IgD-negative memory B cell (primary cell): ENCODE data around the gene MSTN. TPM values are rescaled to one million over a fixed set of nuclear protein-coding genes. Genes with fewer than 3 reads are reported as not detected.
"Not testable (repeated sequence)": the region's sequence is repeated elsewhere in the genome, so short reads cannot be mapped to it uniquely, and the experiment has no call there.

ENCODE experiments used
- H3K27ac Mint-ChIP-seq, 3 donors: one replicate each; pipeline ENCODE4 v1.8.0; 2020 to 2022; ENCODE audit warnings: mild to moderate bottlenecking in 3 of 3, mixed read lengths in 3 of 3, moderate library complexity in 1 of 3
- H3K27me3 Mint-ChIP-seq: one replicate; pipeline ENCODE4 v1.8.0; 2021; ENCODE audit warnings: mixed read lengths
- H3K36me3 Mint-ChIP-seq: one replicate; pipeline ENCODE4 v1.8.0; 2020; ENCODE audit warnings: mild to moderate bottlenecking, mixed read lengths
- H3K4me1 Mint-ChIP-seq, 3 donors: one replicate each; pipeline ENCODE4 v1.8.0; 2020 to 2022; ENCODE audit warnings: mixed read lengths in 3 of 3, mild to moderate bottlenecking in 1 of 3
- H3K4me3 Mint-ChIP-seq, 4 donors: one replicate each; pipeline ENCODE4 v1.8.0; 2020 to 2022; ENCODE audit warnings: mild to moderate bottlenecking in 4 of 4, mixed read lengths in 4 of 4, moderate library complexity in 3 of 4
- H3K9me3 Mint-ChIP-seq, 3 donors: one replicate each; pipeline ENCODE4 v1.8.0; 2020 to 2021; ENCODE audit warnings: mixed read lengths in 3 of 3, mild to moderate bottlenecking in 1 of 3
- polyA plus RNA-seq: library from polyadenylated mRNA; unstranded; fragments of 300-500 nt; fragmentation: Illumina TruSeq; gene quantifications from one replicate; pipeline ENCODE4 v1.2.3, GENCODE V29; 2021

MSTN gene
- polyA plus RNA-seq, 1 donor from 2014 or later, result not detected

DNA sequence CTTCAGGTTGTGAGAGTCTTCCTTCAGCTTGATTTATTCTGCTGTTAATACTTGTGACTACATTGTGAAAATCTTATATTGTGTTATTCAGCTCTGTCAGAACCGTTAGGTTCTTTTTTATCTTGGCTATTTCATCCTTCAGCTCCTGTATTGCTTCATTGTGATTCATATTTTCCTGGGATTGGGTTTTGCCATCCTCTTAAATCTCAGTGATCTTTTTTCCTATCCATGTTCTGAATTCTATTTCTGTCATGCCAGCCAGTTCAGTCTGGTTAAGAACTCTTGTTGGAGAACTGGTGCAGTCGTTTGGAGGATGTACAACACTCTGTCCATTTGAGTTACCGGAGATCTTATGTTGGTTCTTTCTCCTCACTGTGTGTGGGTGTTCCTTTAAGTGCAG, 19.1 kb downstream of the MSTN start:
- Mint-ChIP-seq H3K4me3 (no peak overlapping the region), H3K27ac (no peak overlapping the region), H3K36me3 (no peaks in the 10 kb centered on the region), H3K27me3 (peaks cover 4% of the 10 kb centered on the region), H3K9me3 (peaks cover 0 to 2% (median 0%) of the 10 kb centered on the region in 3 donors), H3K4me1 (no peaks in the 10 kb centered on the region)

DNA sequence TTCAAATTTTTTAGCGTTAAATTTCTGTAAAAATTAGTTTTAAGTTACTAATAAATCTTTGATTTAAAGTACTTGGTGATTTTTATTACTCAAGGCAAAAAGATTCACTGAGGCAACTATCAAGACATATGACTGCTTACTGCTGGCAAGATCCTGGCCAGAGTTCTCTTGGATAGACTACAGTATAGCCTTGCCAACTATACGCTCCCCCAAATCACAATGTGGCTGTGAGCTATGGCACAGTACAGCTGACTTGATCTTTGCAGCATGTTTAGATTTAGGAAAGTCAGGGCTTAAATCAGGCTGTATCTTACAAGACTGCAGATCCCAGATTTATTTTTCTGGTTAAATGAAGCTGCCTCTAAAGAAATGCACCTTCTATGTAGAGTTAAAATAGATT, 26.5 kb downstream of the MSTN start:
- H3K27me3 Mint-ChIP-seq, result no peaks in the 10 kb centered on the region
- H3K4me3 Mint-ChIP-seq, result no peak overlapping the region
- no peaks in the 10 kb centered on the region for H3K36me3 Mint-ChIP-seq
- H3K4me1 Mint-ChIP-seq, result no peaks in the 10 kb centered on the region
- peaks cover 0 to 1% (median 0%) of the 10 kb centered on the region in 3 donors for H3K9me3 Mint-ChIP-seq
- no peak overlapping the region for H3K27ac Mint-ChIP-seq

DNA sequence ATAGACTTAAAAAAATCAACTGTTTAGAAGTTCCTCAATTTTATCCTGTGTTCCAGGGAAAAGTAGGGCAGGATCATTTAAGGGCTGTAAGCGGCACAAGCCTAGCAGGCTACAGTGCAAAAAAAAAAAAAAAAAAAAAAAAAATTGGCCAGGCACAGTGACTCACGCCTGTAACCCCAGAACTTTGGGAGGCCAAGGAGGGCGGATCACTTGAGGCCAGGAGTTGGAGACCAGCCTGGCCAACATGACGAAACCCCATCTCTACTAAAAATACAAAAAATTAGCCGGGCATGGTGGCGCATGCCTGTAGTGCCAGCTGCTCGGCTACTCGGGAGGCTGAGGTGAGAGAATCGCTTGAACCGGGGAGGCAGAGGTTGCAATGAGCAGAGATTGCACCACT, 28.1 kb downstream of the MSTN start:
- H3K4me3 Mint-ChIP-seq, H3K27me3 Mint-ChIP-seq, H3K27ac Mint-ChIP-seq, H3K4me1 Mint-ChIP-seq, H3K36me3 Mint-ChIP-seq, H3K9me3 Mint-ChIP-seq: not testable (repeated sequence)

DNA sequence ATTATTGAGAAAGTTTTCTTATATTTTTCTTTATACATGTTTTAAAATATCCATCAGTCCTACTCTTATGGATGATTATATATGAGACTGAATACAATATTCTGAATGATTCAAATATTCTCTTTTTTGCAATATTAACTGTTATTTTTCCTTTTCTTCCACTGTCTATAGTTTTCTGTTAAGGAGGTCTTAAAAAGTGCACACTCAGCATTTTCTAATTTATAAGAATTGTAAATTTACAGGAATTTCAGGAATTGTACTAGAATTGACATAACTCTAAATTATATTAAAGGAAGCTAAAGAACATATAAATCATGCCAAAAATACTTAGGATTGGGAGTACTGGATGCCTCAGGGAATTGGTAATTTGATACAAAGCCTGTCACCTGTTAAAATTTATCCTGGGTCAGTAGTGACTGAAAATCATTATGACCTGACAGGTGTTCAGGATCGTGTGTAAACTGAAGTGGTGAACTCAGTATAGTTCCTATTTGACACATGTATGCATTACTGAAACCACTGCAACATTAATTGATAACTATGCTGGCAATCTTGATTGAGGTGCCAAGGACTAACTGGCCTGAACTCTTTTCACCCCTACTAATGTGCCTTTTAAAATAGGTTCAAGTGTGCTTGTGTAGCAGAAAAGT, 30.4 kb downstream of the MSTN start:
- H3K4me1 Mint-ChIP-seq, result no peaks in the 10 kb centered on the region
- H3K36me3 Mint-ChIP-seq, result no peaks in the 10 kb centered on the region
- H3K4me3 Mint-ChIP-seq, result no peak overlapping the region
- H3K9me3 Mint-ChIP-seq, result peaks cover 0 to 1% (median 0%) of the 10 kb centered on the region in 3 donors
- H3K27ac Mint-ChIP-seq, result no peak overlapping the region
- H3K27me3 Mint-ChIP-seq, result no peaks in the 10 kb centered on the region

DNA sequence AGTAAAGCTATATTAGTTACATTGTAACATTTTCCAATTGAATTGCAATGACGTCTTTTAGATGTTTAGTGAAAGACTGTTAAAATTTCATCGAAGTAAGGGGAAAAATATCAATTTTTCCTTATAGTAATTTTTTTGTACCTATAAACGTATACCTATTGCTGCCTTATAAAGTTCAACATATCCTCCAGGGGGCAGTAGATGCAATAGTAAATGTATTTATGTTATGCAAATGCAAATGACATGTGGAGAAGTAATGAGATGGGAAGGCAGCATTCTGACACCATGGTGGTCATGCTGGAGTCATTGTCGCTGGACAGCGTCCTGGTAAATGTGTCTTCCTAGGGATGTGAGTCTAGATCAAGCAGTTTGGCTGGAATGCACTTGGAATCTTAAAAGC, 38.7 kb downstream of the MSTN start:
- H3K9me3 Mint-ChIP-seq, result peaks cover 0 to 5% (median 0%) of the 10 kb centered on the region in 3 donors
- H3K27me3 Mint-ChIP-seq, result peaks cover 5% of the 10 kb centered on the region
- H3K4me3 Mint-ChIP-seq, result no peak overlapping the region
- no peak overlapping the region for H3K27ac Mint-ChIP-seq
- H3K36me3 Mint-ChIP-seq, result peaks cover 2% of the 10 kb centered on the region
- no peaks in the 10 kb centered on the region for H3K4me1 Mint-ChIP-seq

DNA sequence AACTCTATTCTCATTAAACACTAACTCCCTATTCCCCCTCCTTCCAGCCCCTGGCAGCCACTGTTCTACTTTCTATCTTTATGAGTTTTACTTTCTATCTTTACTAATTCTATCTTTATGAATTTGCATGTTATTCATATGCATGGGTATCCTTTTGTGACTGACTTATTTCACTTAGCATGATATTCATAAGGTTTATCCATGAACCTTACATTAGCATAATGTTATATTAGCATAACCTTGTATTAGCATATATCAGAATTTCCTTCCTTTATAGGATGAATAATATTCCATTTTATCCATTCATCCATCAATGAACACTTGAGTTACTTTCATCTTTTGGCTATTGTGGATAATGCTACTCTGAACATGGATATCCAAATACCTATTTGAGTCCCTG, 41.8 kb downstream of the MSTN start:
- Mint-ChIP-seq H3K4me1 (no peaks in the 10 kb centered on the region), H3K4me3 (no peak overlapping the region), H3K27me3 (peaks cover 5% of the 10 kb centered on the region), H3K9me3 (peaks cover 7 to 18% (median 15%) of the 10 kb centered on the region in 3 donors), H3K27ac (no peak overlapping the region), H3K36me3 (peaks cover 7% of the 10 kb centered on the region)

DNA sequence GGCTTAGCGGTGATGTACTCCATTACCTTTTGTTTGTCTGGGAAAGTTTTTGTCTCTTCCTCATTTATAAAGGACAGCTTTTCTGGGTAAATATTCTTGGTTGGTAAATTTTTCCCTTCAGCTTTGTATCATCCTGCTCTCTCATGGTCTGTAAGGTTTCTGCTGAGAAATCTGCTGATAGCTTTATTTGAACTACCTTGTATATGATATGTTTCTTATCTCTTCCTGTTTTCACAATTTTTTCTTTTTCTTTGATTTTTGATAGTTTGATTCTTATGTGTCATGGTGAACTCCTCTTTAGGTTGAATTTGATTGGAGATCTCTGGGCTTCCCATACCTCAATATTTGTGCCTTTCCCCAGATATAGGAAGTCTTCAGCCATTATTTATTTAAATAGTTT, 44.7 kb downstream of the MSTN start:
- H3K4me3 Mint-ChIP-seq, result no peak overlapping the region
- peaks cover 7% of the 10 kb centered on the region for H3K36me3 Mint-ChIP-seq
- H3K4me1 Mint-ChIP-seq, result no peaks in the 10 kb centered on the region
- peaks cover 10 to 22% (median 18%) of the 10 kb centered on the region in 3 donors for H3K9me3 Mint-ChIP-seq
- peaks cover 2% of the 10 kb centered on the region for H3K27me3 Mint-ChIP-seq
- H3K27ac Mint-ChIP-seq, result no peak overlapping the region

DNA sequence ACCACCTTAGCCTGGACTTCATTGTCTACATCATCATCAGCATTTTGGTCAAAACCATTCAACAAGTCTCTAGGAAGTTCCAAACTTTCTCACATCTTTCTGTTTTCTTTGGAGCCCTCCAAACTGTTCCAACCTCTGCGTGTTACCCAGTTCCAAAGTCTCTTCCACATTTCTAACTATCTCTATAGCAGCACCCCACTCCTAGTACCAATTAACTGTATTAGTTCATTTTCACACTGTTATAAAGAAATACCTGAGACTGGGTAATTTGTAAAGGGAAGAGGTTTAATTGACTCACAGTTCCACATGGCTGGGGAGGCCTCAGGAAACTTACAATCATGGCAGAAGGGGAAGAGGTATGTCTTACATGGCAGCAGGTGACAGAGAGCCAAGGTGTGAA, 46.6 kb downstream of the MSTN start:
- H3K4me1 Mint-ChIP-seq, H3K27me3 Mint-ChIP-seq, H3K4me3 Mint-ChIP-seq, H3K36me3 Mint-ChIP-seq, H3K27ac Mint-ChIP-seq: not testable (repeated sequence)
- peaks cover 10 to 22% (median 18%) of the 10 kb centered on the region in 3 donors for H3K9me3 Mint-ChIP-seq
